ENCODE measurements around the gene LY6G6F. TPM values are rescaled to one million over a fixed set of nuclear protein-coding genes. Genes with fewer than 3 reads are reported as not detected.
A peak's percentile ranks its signal among the peaks of the same experiment; 100 is the strongest.

The LY6G6F gene
- total RNA-seq, 4 donors from 2014 or later = not detected

GRCh38 chr6:31660381-31661261 lies 46.0 kb upstream of the LY6G6F start, which contains the start of gene C6orf47:
TSS of gene C6orf47 (minus strand) at chr6:31660778. CDS start at chr6:31659947, 831 bp downstream.
- TF ChIP-seq CTCF (IDR thresholded peaks at IDR 0.05) = no peak
- peak; percentile 65 for DNase-seq (ENCODE audit: low spot score)
- ATAC-seq (ENCODE audit: low FRiP score) = peak; percentile 73

GRCh38 chr6:31661262-31662123 lies 45.2 kb upstream of the LY6G6F start:
- ATAC-seq (ENCODE audit: low FRiP score) = no peak
- no peak for TF ChIP-seq CTCF (IDR thresholded peaks at IDR 0.05)

GRCh38 chr6:31662124-31662723 lies 44.4 kb upstream of the LY6G6F start:
- DNase-seq (ENCODE audit: low spot score) (no peak), ATAC-seq (ENCODE audit: low FRiP score) (no peak)
- TF ChIP-seq CTCF (IDR thresholded peaks at IDR 0.05) = no peak

More at GRCh38 chr6:31661262-31662123, 45.2 kb upstream of the LY6G6F start:
- DNase-seq (ENCODE audit: low spot score) = no peak

- DNase-seq (ENCODE audit: low spot score) (no peak), ATAC-seq (ENCODE audit: low FRiP score) (no peak)
- TF ChIP-seq CTCF (IDR thresholded peaks at IDR 0.05) = no peak
Observed at GRCh38 chr6:31663126-31663960, 43.3 kb upstream of the LY6G6F start.

- no peak for TF ChIP-seq CTCF (IDR thresholded peaks at IDR 0.05)
- DNase-seq (ENCODE audit: low spot score) (no peak), ATAC-seq (ENCODE audit: low FRiP score) (no peak)
Observed at GRCh38 chr6:31663961-31664789, 42.5 kb upstream of the LY6G6F start.

All from omental fat pad (tissue), 4 donors.